ENCODE measurements around the gene UBE2Q1. TPM values are rescaled to one million over a fixed set of nuclear protein-coding genes. Genes with fewer than 3 reads are reported as not detected.

UBE2Q1 gene
- total and polyA plus RNA-seq, 2 of the 4 experiments (the other 2 are of a cell fraction) = 20.6 to 24.7 TPM

GRCh38 chr1:154499446-154499845 is 59.0 kb downstream of the UBE2Q1 start:
- in situ Hi-C loops (cut with MboI; ENCODE audit: low sequenced_read_pairs) (no loop called here), dilution Hi-C loops (cut with HindIII; ENCODE audit: low sequenced_read_pairs, unreplicated experiment) (no loop called here), intact Hi-C loops (cut with micrococcal nuclease) (no loop called here)
- no peak overlapping the region for H3K14ac ChIP-seq (replicated peaks; ENCODE audit: low read depth, low read length)
- H3K4me1 ChIP-seq (ENCODE audit: control insufficient read depth, insufficient read depth, low read length) = peaks cover 2% of the 10 kb centered on the region; the same call in 1 of the 2 replicates
- no peak overlapping the region for H3K4me2 ChIP-seq (ENCODE audit: low read depth, low read length)
- no peak overlapping the region for H4K5ac ChIP-seq (ENCODE audit: low read depth, low read length)
- no peak overlapping the region for H3K4ac ChIP-seq (ENCODE audit: low read depth, low read length)
- no peak overlapping the region for H3K9ac ChIP-seq (ENCODE audit: low read depth, low read length)
- no peak overlapping the region for H3K27ac ChIP-seq (ENCODE audit: insufficient read depth, low read length)
- H2AK5ac ChIP-seq (ENCODE audit: low read depth, low read length) = no peak overlapping the region
- ChIA-PET CTCF (interaction anchor here (1.0 kb wide), 1 partner anchor 12 kb away, joined by 3 read pairs; no protein-coding TSS in a partner anchor), POLR2A (ENCODE audit: unreplicated experiment) (no interaction called here)
- H3K36me3 ChIP-seq (ENCODE audit: control insufficient read depth, insufficient read depth, low read length) = no peaks in the 10 kb centered on the region
- H2AK9ac ChIP-seq (replicated peaks; ENCODE audit: low read depth, low read length, poor library complexity) = no peak overlapping the region
- no TSS peak for BruUV-seq (replicated peaks)
- H3K18ac ChIP-seq (ENCODE audit: low read depth, low read length) = no peak overlapping the region
- H2BK120ac ChIP-seq (ENCODE audit: low read depth, low read length) = no peak overlapping the region
- H4K91ac ChIP-seq (ENCODE audit: insufficient read depth, low read depth, low read length) = no peak overlapping the region
- H3K79me1 ChIP-seq (ENCODE audit: low read depth in 1 of 2, low read length in 2 of 2) = no peaks in the 10 kb centered on the region
- H2AFZ ChIP-seq (replicated peaks; ENCODE audit: low read length, poor library complexity) = no peak overlapping the region
- DNase-seq (no peak), ATAC-seq (ENCODE audit: low read depth) (no peak)
- H4K8ac ChIP-seq (ENCODE audit: low read depth in 2 of 2, low read length in 2 of 2) = no peak overlapping the region
- peaks cover 25% of the 10 kb centered on the region for H3K9me3 ChIP-seq (ENCODE audit: control insufficient read depth, insufficient read depth, low read length)
- H3K27me3 ChIP-seq (ENCODE audit: control insufficient read depth, insufficient read depth, low read length) = peaks cover 72% of the 10 kb centered on the region
- no peak for TF ChIP-seq MXI1 (IDR thresholded peaks at IDR 0.05; ENCODE audit: borderline replicate concordance, low read depth, low read length)
- TF ChIP-seq SMC3 (IDR thresholded peaks at IDR 0.05; ENCODE audit: low read depth, low read length) = no peak
- TF ChIP-seq MAZ (IDR thresholded peaks at IDR 0.05; ENCODE audit: borderline replicate concordance, low read depth, low read length) = no peak
- no peak for TF ChIP-seq RFX5 (IDR thresholded peaks at IDR 0.05; ENCODE audit: low read depth, low read length)
- TF ChIP-seq RCOR1 (IDR thresholded peaks at IDR 0.05; ENCODE audit: insufficient replicate concordance, low read length) = no peak
- TF ChIP-seq ELK1 (IDR thresholded peaks at IDR 0.05; ENCODE audit: borderline replicate concordance, low read depth, low read length) = no peak
- no peak for TF ChIP-seq CHD1 (IDR thresholded peaks at IDR 0.05; ENCODE audit: low read depth, low read length)
- TF ChIP-seq MAFK (IDR thresholded peaks at IDR 0.05; ENCODE audit: low read depth, low read length) = no peak
- TF ChIP-seq CEBPB (IDR thresholded peaks at IDR 0.05; ENCODE audit: low read depth, low read length) = no peak
- no peak for TF ChIP-seq RAD21 (IDR thresholded peaks at IDR 0.05; ENCODE audit: low read length)
- TF ChIP-seq USF2 (IDR thresholded peaks at IDR 0.05; ENCODE audit: low read depth, low read length) = no peak
- TF ChIP-seq CTCF (conservative IDR thresholded peaks at IDR 0.05; ENCODE audit: low read depth, low read length) = no peak
- no peak overlapping the region for H2BK20ac ChIP-seq (ENCODE audit: low read depth, low read length)
- no peak overlapping the region for H2BK15ac ChIP-seq (ENCODE audit: low read depth, low read length)
- no peaks in the 10 kb centered on the region for H4K20me1 ChIP-seq (ENCODE audit: insufficient read depth, low read length)
- no peak overlapping the region for H3K23ac ChIP-seq (ENCODE audit: low read depth, low read length)
- no peaks in the 10 kb centered on the region for H3K9me1 ChIP-seq (ENCODE audit: insufficient read depth, low read length)
- H2BK5ac ChIP-seq (ENCODE audit: low read depth, low read length, poor library complexity, severe bottlenecking) = no peak overlapping the region
- H3K4me3 ChIP-seq (ENCODE audit: insufficient read depth, low read depth, low read length) = no peak overlapping the region
- H3K56ac ChIP-seq (ENCODE audit: extremely low read depth, insufficient read depth, low read length) = no peak overlapping the region
- WGBS, 2 experiments (ENCODE audit: extremely low coverage in 2 of 2, insufficient read length in 1 of 2) = no CpG with 5 or more reads among the region's 1 CpG

Data from IMR-90 (cell line).